Ectodermal cell (in vitro differentiated cells): ENCODE data around the gene FAAH.
"Not testable (repeated sequence)": the region's sequence is repeated elsewhere in the genome, so short reads cannot be mapped to it uniquely, and the experiment has no call there.

ENCODE experiments used
- H3K27ac ChIP-seq: 2 replicates; pipeline ENCODE4 v1.7.0; 2013; ENCODE audit warnings: mild to moderate bottlenecking, low read depth, low read length; ENCODE audit not compliant: insufficient read depth, poor library complexity, severe bottlenecking
- H3K27me3 ChIP-seq: 2 replicates; pipeline ENCODE4 v1.7.0; 2013; ENCODE audit warnings: mild to moderate bottlenecking, low read length; ENCODE audit not compliant: insufficient read depth, control insufficient read depth, poor library complexity, severe bottlenecking
- H3K36me3 ChIP-seq: one replicate; pipeline ENCODE4 v1.7.0; 2013; ENCODE audit warnings: low read length; ENCODE audit not compliant: control insufficient read depth, insufficient read depth
- H3K4me1 ChIP-seq: one replicate; pipeline ENCODE4 v1.7.0; 2013; ENCODE audit warnings: low read length; ENCODE audit not compliant: control insufficient read depth, insufficient read depth
- H3K4me3 ChIP-seq: 2 replicates; pipeline ENCODE4 v1.7.0; 2013; ENCODE audit warnings: low read depth, low read length, control low read depth; ENCODE audit not compliant: insufficient read depth
- H3K9me3 ChIP-seq: 2 replicates; pipeline ENCODE4 v1.7.0; 2013; ENCODE audit warnings: mild to moderate bottlenecking, low read length, moderate library complexity; ENCODE audit not compliant: control insufficient read depth
- WGBS, 2 experiments: methylation state at CpG; one replicate each; pipeline ENCODE4 v1.1.7; 2013; ENCODE audit warnings: missing lambda C conversion rate in 2 of 2; 5-methylcytosine and 5-hydroxymethylcytosine counted together

FAAH gene

GRCh38 chr1:46367701-46368100 lies 26.4 kb upstream of the FAAH start:
- H3K9me3 ChIP-seq, H3K27ac ChIP-seq, H3K27me3 ChIP-seq, H3K4me3 ChIP-seq, H3K36me3 ChIP-seq, H3K4me1 ChIP-seq: not testable (repeated sequence)
- WGBS, 2 experiments = 93 to 95% methylated on average over 8 of the region's 8 CpGs

GRCh38 chr1:46368791-46369190 lies 25.3 kb upstream of the FAAH start:
- H3K4me3 ChIP-seq = no peak overlapping the region
- WGBS, 2 experiments = 93 to 96% methylated on average over 2 of the region's 2 CpGs
- H3K27me3 ChIP-seq = no peaks in the 10 kb centered on the region
- H3K27ac ChIP-seq = no peak overlapping the region
- H3K9me3 ChIP-seq = no peaks in the 10 kb centered on the region
- no peaks in the 10 kb centered on the region for H3K36me3 ChIP-seq
- no peaks in the 10 kb centered on the region for H3K4me1 ChIP-seq

GRCh38 chr1:46369542-46370213 lies 24.4 kb upstream of the FAAH start:
- no peak overlapping the region for H3K4me3 ChIP-seq
- H3K27me3 ChIP-seq = no peaks in the 10 kb centered on the region
- no peak overlapping the region for H3K27ac ChIP-seq
- no peaks in the 10 kb centered on the region for H3K36me3 ChIP-seq
- H3K9me3 ChIP-seq = no peaks in the 10 kb centered on the region
- 85 to 86% methylated on average over 4 of the region's 4 CpGs for WGBS, 2 experiments
- H3K4me1 ChIP-seq = no peaks in the 10 kb centered on the region

GRCh38 chr1:46370214-46370633 lies 23.9 kb upstream of the FAAH start:
- Histone ChIP-seq H3K4me3 (no peak overlapping the region), H3K9me3 (no peaks in the 10 kb centered on the region), H3K36me3 (no peaks in the 10 kb centered on the region), H3K27me3 (no peaks in the 10 kb centered on the region), H3K27ac (no peak overlapping the region), H3K4me1 (no peaks in the 10 kb centered on the region)
- WGBS, 2 experiments = 97% methylated on average over 3 of the region's 3 CpGs

GRCh38 chr1:46372431-46372830 lies 21.7 kb upstream of the FAAH start:
- no peaks in the 10 kb centered on the region for H3K9me3 ChIP-seq
- H3K27me3 ChIP-seq = no peaks in the 10 kb centered on the region
- H3K4me3 ChIP-seq = no peak overlapping the region
- WGBS, 2 experiments = 98 to 100% methylated on average over 1 of the region's 1 CpG
- no peak overlapping the region for H3K27ac ChIP-seq
- no peaks in the 10 kb centered on the region for H3K4me1 ChIP-seq
- no peaks in the 10 kb centered on the region for H3K36me3 ChIP-seq

GRCh38 chr1:46379996-46380395 lies 14.1 kb upstream of the FAAH start:
- H3K4me3 ChIP-seq = no peak overlapping the region
- WGBS, 2 experiments = 92 to 100% methylated on average over 1 of the region's 1 CpG
- H3K27ac ChIP-seq = no peak overlapping the region
- H3K9me3 ChIP-seq = no peaks in the 10 kb centered on the region
- H3K4me1 ChIP-seq = peaks cover 6% of the 10 kb centered on the region
- no peaks in the 10 kb centered on the region for H3K36me3 ChIP-seq
- H3K27me3 ChIP-seq = no peaks in the 10 kb centered on the region

GRCh38 chr1:46380508-46380907 lies 13.6 kb upstream of the FAAH start:
- no peak overlapping the region for H3K4me3 ChIP-seq
- H3K9me3 ChIP-seq = no peaks in the 10 kb centered on the region
- no peak overlapping the region for H3K27ac ChIP-seq
- no peaks in the 10 kb centered on the region for H3K27me3 ChIP-seq
- peaks cover 6% of the 10 kb centered on the region for H3K4me1 ChIP-seq
- no peaks in the 10 kb centered on the region for H3K36me3 ChIP-seq

GRCh38 chr1:46393510-46393909 lies 607 bp upstream of the FAAH start:
- Histone ChIP-seq H3K36me3 (no peaks in the 10 kb centered on the region), H3K27me3 (peaks cover 39% of the 10 kb centered on the region), H3K9me3 (peaks cover 4% of the 10 kb centered on the region), H3K4me3 (no peak overlapping the region), H3K27ac (no peak overlapping the region), H3K4me1 (peaks cover 5% of the 10 kb centered on the region)
- 86 to 89% methylated on average over 11 to 12 of the region's 12 CpGs for WGBS, 2 experiments

- peak overlapping the region; percentile 45 for H3K4me3 ChIP-seq
Measured at GRCh38 chr1:46394872-46395465, 852 bp downstream of the FAAH start.

GRCh38 chr1:46396441-46397398 lies 2.6 kb downstream of the FAAH start:
- Histone ChIP-seq H3K9me3 (peaks cover 4% of the 10 kb centered on the region), H3K4me1 (peaks cover 5% of the 10 kb centered on the region), H3K27me3 (peaks cover 39% of the 10 kb centered on the region), H3K27ac (no peak overlapping the region), H3K36me3 (no peaks in the 10 kb centered on the region), H3K4me3 (no peak overlapping the region)
- WGBS, 2 experiments = 92 to 93% methylated on average over 10 of the region's 10 CpGs

More at GRCh38 chr1:46394872-46395465, 852 bp downstream of the FAAH start:
- Histone ChIP-seq H3K27me3 (peaks cover 39% of the 10 kb centered on the region), H3K36me3 (no peaks in the 10 kb centered on the region), H3K4me1 (peaks cover 5% of the 10 kb centered on the region), H3K9me3 (peaks cover 4% of the 10 kb centered on the region), H3K27ac (no peak overlapping the region)
- WGBS, 2 experiments = 25 to 26% methylated on average over 17 of the region's 17 CpGs
